SK-MEL-5 (cell line): ENCODE results near the gene NME1. TPM values are rescaled to one million over a fixed set of nuclear protein-coding genes. Genes with fewer than 3 reads are reported as not detected.

Experiments
- DNase-seq: peaks from one replicate; pipeline ENCODE4 v3.0.0-alpha.2; 2016; ENCODE audit warnings: low read depth, low spot score
- in situ Hi-C: cut with HindIII; loops from 2 replicates; pipeline ENCODE4 v1.10.0; 2016; ENCODE audit warnings: low sequenced_read_pairs, high pct_unique_total_duplicates, low pct_unique_long_range_greater_than_20kb
- total RNA-seq: library from RNA; depleted of rRNA; stranded (reverse); fragments of >200 nt; shearing (Covaris generic); gene quantifications from 2 replicates; pipeline ENCODE4 v1.2.3, GENCODE V29; 2014

The NME1 gene
- total RNA-seq, 1 experiment from 2014 or later = 415 TPM

GRCh38 chr17:51133365-51133764, 20.0 kb upstream of the NME1 start:
- peak; percentile 49 for DNase-seq
- in situ Hi-C loops = no loop called here

- DNase-seq = no peak
- in situ Hi-C loops = no loop called here
These were observed 17.4 kb upstream of the NME1 start for GRCh38 chr17:51135956-51136355.

GRCh38 chr17:51142597-51142996, 10.8 kb upstream of the NME1 start:
- in situ Hi-C loops = no loop called here
- no peak for DNase-seq

GRCh38 chr17:51144266-51145022, 8.9 kb upstream of the NME1 start:
- in situ Hi-C loops = no loop called here
- peak; percentile 99 for DNase-seq

- in situ Hi-C loops = no loop called here
These were observed 5.7 kb upstream of the NME1 start for GRCh38 chr17:51147650-51148049.

GRCh38 chr17:51149163-51149562, 4.2 kb upstream of the NME1 start:
- in situ Hi-C loops = no loop called here
- DNase-seq = no peak

More at GRCh38 chr17:51147650-51148049, 5.7 kb upstream of the NME1 start:
- no peak for DNase-seq

- DNase-seq = no peak
- in situ Hi-C loops = no loop called here
These were observed 2.4 kb upstream of the NME1 start for GRCh38 chr17:51150932-51151331.

- in situ Hi-C loops = no loop called here
- DNase-seq = peak; percentile 30
These were observed 571 bp upstream of the NME1 start for GRCh38 chr17:51152766-51153209.

- in situ Hi-C loops = no loop called here
- no peak for DNase-seq
These were observed 817 bp downstream of the NME1 start for GRCh38 chr17:51154176-51154575.

GRCh38 chr17:51155416-51155815, 2.1 kb downstream of the NME1 start:
- DNase-seq = no peak
- in situ Hi-C loops = no loop called here

GRCh38 chr17:51159604-51160003, 6.2 kb downstream of the NME1 start:
- DNase-seq = no peak
- in situ Hi-C loops = no loop called here

- DNase-seq = no peak
- in situ Hi-C loops = no loop called here
These were observed 8.2 kb downstream of the NME1 start for GRCh38 chr17:51161541-51161940.

GRCh38 chr17:51164911-51165679, 11.7 kb downstream of the NME1 start:
- in situ Hi-C loops = no loop called here
- peak; percentile 20 for DNase-seq

GRCh38 chr17:51165680-51166197, 12.4 kb downstream of the NME1 start:
- in situ Hi-C loops = no loop called here
- no peak for DNase-seq

- peak; percentile 89 for DNase-seq
- in situ Hi-C loops = no loop called here
These were observed 13.0 kb downstream of the NME1 start, which contains the start of gene NME2 for GRCh38 chr17:51166198-51166986. NME2 (plus strand) TSS chr17:51166411; CDS start chr17:51166831, 420 bp downstream.

- peak; percentile 54 for DNase-seq
- in situ Hi-C loops = no loop called here
These were observed 13.9 kb downstream of the NME1 start for GRCh38 chr17:51166987-51167931.

- in situ Hi-C loops = no loop called here
- DNase-seq = no peak
These were observed 16.0 kb downstream of the NME1 start for GRCh38 chr17:51169340-51169739.
